ENCODE results near the gene SLC38A11. TPM values are rescaled to one million over a fixed set of nuclear protein-coding genes. Genes with fewer than 3 reads are reported as not detected.
A peak's percentile ranks its signal among the peaks of the same experiment; 100 is the strongest.

SLC38A11 gene
- total RNA-seq, 1 experiment from 2014 or later = not detected

GRCh38 chr2:164887434-164888144 is 67.7 kb downstream of the SLC38A11 start:
- ChIA-PET CTCF (interaction anchor here (0.9 to 1.0 kb wide), 2 partner anchors 26 to 46 kb away, joined by 3 read pairs; partner anchors contain the start of gene COBLL1), POLR2A (no interaction called here), RAD21 (ENCODE audit: low non-redundant PET in 1 of 2, low total read pairs in 2 of 2, uncharacterized antibody in 2 of 2, unreplicated experiment in 2 of 2) (no interaction called here)
- no peaks in the 10 kb centered on the region for H3K79me2 ChIP-seq (ENCODE audit: insufficient read depth, low read length)
- H3K27ac ChIP-seq (ENCODE audit: low read depth, low read length) = no peak overlapping the region
- intact Hi-C loops (cut with micrococcal nuclease) = no loop called here
- H3K9ac ChIP-seq (ENCODE audit: low read length) = no peak overlapping the region
- H3K9me3 ChIP-seq (ENCODE audit: control insufficient read depth in 1 of 2, insufficient read depth in 1 of 2, low read depth in 1 of 2, low read length in 2 of 2) = no peaks in the 10 kb centered on the region
- no peaks in the 10 kb centered on the region for H3K27me3 ChIP-seq (ENCODE audit: insufficient read depth, low read length)
- DNase-seq (ENCODE audit: low read depth, low spot score) = no peak
- no peak overlapping the region for H3K4me2 ChIP-seq (ENCODE audit: low read length)
- H3K36me3 ChIP-seq (ENCODE audit: control insufficient read depth in 1 of 2, insufficient read depth in 2 of 2, low read length in 2 of 2) = no peaks in the 10 kb centered on the region
- ATAC-seq = no peak
- H3K9me2 ChIP-seq (ENCODE audit: insufficient read depth) = no peaks in the 10 kb centered on the region
- H2AFZ ChIP-seq (ENCODE audit: low read depth, low read length, poor library complexity, severe bottlenecking) = peak overlapping the region; percentile 35
- TF ChIP-seq CEBPB (IDR thresholded peaks at IDR 0.05; ENCODE audit: low read depth) (no peak), POLR2A (IDR thresholded peaks at IDR 0.05; ENCODE audit: borderline replicate concordance, extremely low read depth, insufficient read depth, insufficient read length) (no peak), CTCF (IDR thresholded peaks at IDR 0.05 in 2 of 3, conservative IDR thresholded peaks at IDR 0.05 in 1 of 3; ENCODE audit: borderline replicate concordance in 1 of 3, insufficient read depth in 1 of 3, low read depth in 2 of 3, low read length in 2 of 3) (no peak), REST (IDR thresholded peaks at IDR 0.05; ENCODE audit: low read depth) (no peak), ATF3 (IDR thresholded peaks at IDR 0.05) (no peak)
- H3K4me3 ChIP-seq (replicated peaks in 1 of 2; ENCODE audit: low read depth in 1 of 2, low read length in 2 of 2) = no peak overlapping the region
- no TSS peak for BruUV-seq (replicated peaks)
- H3K4me1 ChIP-seq (ENCODE audit: control insufficient read depth in 1 of 2, insufficient read depth in 2 of 2, low read length in 2 of 2) = no peaks in the 10 kb centered on the region
- H4K20me1 ChIP-seq (ENCODE audit: insufficient read depth) = no peaks in the 10 kb centered on the region

Data from HCT116 (cell line).